Measurements from ENCODE around the gene MRPS27.

Gene MRPS27

GRCh38 chr5:72319976-72320752 is at the start of gene MRPS27, which contains the start of gene PTCD2:
MRPS27 (minus strand) TSS chr5:72320240; CDS start chr5:72320221, 19 bp downstream.
PTCD2 (plus strand) TSS chr5:72320373; CDS start chr5:72320383, 10 bp downstream.
- Histone ChIP-seq H3K27me3 (ENCODE audit: control insufficient read depth, low read length) (no peaks in the 10 kb centered on the region), H3K4me1 (ENCODE audit: control insufficient read depth, low read length) (peaks cover 35% of the 10 kb centered on the region), H3K9me3 (ENCODE audit: control insufficient read depth, insufficient read depth, low read length) (no peaks in the 10 kb centered on the region), H3F3A (ENCODE audit: control insufficient read depth, insufficient read depth) (no peaks in the 10 kb centered on the region), H3K9me2 (replicated peaks; ENCODE audit: control insufficient read depth, low read length) (no peaks in the 10 kb centered on the region), H3K27ac (ENCODE audit: low read depth, low read length) (peak within 1 kb of the TSS; percentile 75), H3K36me3 (ENCODE audit: control insufficient read depth, low read length) (peaks cover 70% of the 10 kb centered on the region), H3K4me3 (ENCODE audit: low read length) (peak within 1 kb of the TSS; percentile 100), H4K20me1 (ENCODE audit: control insufficient read depth, insufficient read depth, low read depth, low read length) (no peaks in the 10 kb centered on the region), H3K79me2 (ENCODE audit: control insufficient read depth, low read length) (peaks cover 65% of the 10 kb centered on the region), H3K4me2 (ENCODE audit: low read length) (peak within 1 kb of the TSS; percentile 86)
- no peak for TF ChIP-seq EZH2phosphoT487 (IDR thresholded peaks at IDR 0.05; ENCODE audit: borderline replicate concordance, low read length)
- peak; percentile 48 for TF ChIP-seq CTCF (IDR thresholded peaks at IDR 0.05; ENCODE audit: low read depth, low read length, poor library complexity, severe bottlenecking)

GRCh38 chr5:72369711-72370110 is 49.7 kb upstream of the MRPS27 start:
- Histone ChIP-seq H4K20me1 (ENCODE audit: control insufficient read depth, insufficient read depth, low read depth, low read length) (no peaks in the 10 kb centered on the region), H3K9me3 (ENCODE audit: control insufficient read depth, insufficient read depth, low read length) (no peaks in the 10 kb centered on the region), H3K27ac (ENCODE audit: low read depth, low read length) (no peak overlapping the region), H3K4me3 (ENCODE audit: low read length) (no peak overlapping the region), H3K27me3 (ENCODE audit: control insufficient read depth, low read length) (no peaks in the 10 kb centered on the region), H3K9me2 (replicated peaks; ENCODE audit: control insufficient read depth, low read length) (no peaks in the 10 kb centered on the region), H3K4me1 (ENCODE audit: control insufficient read depth, low read length) (peaks cover 9% of the 10 kb centered on the region), H3K4me2 (ENCODE audit: low read length) (no peak overlapping the region), H3K79me2 (ENCODE audit: control insufficient read depth, low read length) (no peaks in the 10 kb centered on the region), H3K36me3 (ENCODE audit: control insufficient read depth, low read length) (no peaks in the 10 kb centered on the region), H3F3A (ENCODE audit: control insufficient read depth, insufficient read depth) (no peaks in the 10 kb centered on the region)
- TF ChIP-seq EZH2phosphoT487 (IDR thresholded peaks at IDR 0.05; ENCODE audit: borderline replicate concordance, low read length): no peak

GRCh38 chr5:72369301-72369700 is 49.3 kb upstream of the MRPS27 start:
- H3K9me3 ChIP-seq (ENCODE audit: control insufficient read depth, insufficient read depth, low read length): no peaks in the 10 kb centered on the region
- no peaks in the 10 kb centered on the region for H3F3A ChIP-seq (ENCODE audit: control insufficient read depth, insufficient read depth)
- no peak overlapping the region for H3K4me3 ChIP-seq (ENCODE audit: low read length)
- no peaks in the 10 kb centered on the region for H3K79me2 ChIP-seq (ENCODE audit: control insufficient read depth, low read length)
- no peaks in the 10 kb centered on the region for H3K9me2 ChIP-seq (replicated peaks; ENCODE audit: control insufficient read depth, low read length)
- H3K27ac ChIP-seq (ENCODE audit: low read depth, low read length): no peak overlapping the region
- no peaks in the 10 kb centered on the region; the same call in 1 of the 2 replicates for H3K36me3 ChIP-seq (ENCODE audit: control insufficient read depth, low read length)
- no peak overlapping the region for H3K4me2 ChIP-seq (ENCODE audit: low read length)
- H3K27me3 ChIP-seq (ENCODE audit: control insufficient read depth, low read length): no peaks in the 10 kb centered on the region
- TF ChIP-seq EZH2phosphoT487 (IDR thresholded peaks at IDR 0.05; ENCODE audit: borderline replicate concordance, low read length): no peak
- TF ChIP-seq CTCF (IDR thresholded peaks at IDR 0.05; ENCODE audit: low read depth, low read length, poor library complexity, severe bottlenecking): no peak
- H4K20me1 ChIP-seq (ENCODE audit: control insufficient read depth, insufficient read depth, low read depth, low read length): no peaks in the 10 kb centered on the region
- peaks cover 9% of the 10 kb centered on the region for H3K4me1 ChIP-seq (ENCODE audit: control insufficient read depth, low read length)

GRCh38 chr5:72368271-72368670 is 48.2 kb upstream of the MRPS27 start:
- H3K9me2 ChIP-seq (replicated peaks; ENCODE audit: control insufficient read depth, low read length): no peaks in the 10 kb centered on the region
- H3K36me3 ChIP-seq (ENCODE audit: control insufficient read depth, low read length): peaks cover 2% of the 10 kb centered on the region
- no peak overlapping the region for H3K4me3 ChIP-seq (ENCODE audit: low read length)
- no peaks in the 10 kb centered on the region for H3K9me3 ChIP-seq (ENCODE audit: control insufficient read depth, insufficient read depth, low read length)
- no peaks in the 10 kb centered on the region for H3K79me2 ChIP-seq (ENCODE audit: control insufficient read depth, low read length)
- H3F3A ChIP-seq (ENCODE audit: control insufficient read depth, insufficient read depth): no peaks in the 10 kb centered on the region
- no peaks in the 10 kb centered on the region for H3K27me3 ChIP-seq (ENCODE audit: control insufficient read depth, low read length)
- H3K4me1 ChIP-seq (ENCODE audit: control insufficient read depth, low read length): peaks cover 9% of the 10 kb centered on the region
- TF ChIP-seq EZH2phosphoT487 (IDR thresholded peaks at IDR 0.05; ENCODE audit: borderline replicate concordance, low read length) (no peak), CTCF (IDR thresholded peaks at IDR 0.05; ENCODE audit: low read depth, low read length, poor library complexity, severe bottlenecking) (no peak)
- H4K20me1 ChIP-seq (ENCODE audit: control insufficient read depth, insufficient read depth, low read depth, low read length): no peaks in the 10 kb centered on the region
- H3K4me2 ChIP-seq (ENCODE audit: low read length): no peak overlapping the region
- H3K27ac ChIP-seq (ENCODE audit: low read depth, low read length): no peak overlapping the region

Data from DOHH2 (cell line).